Endothelial cell of umbilical vein (primary cell): Measurements from ENCODE around the gene OCRL. TPM values are rescaled to one million over a fixed set of nuclear protein-coding genes. Genes with fewer than 3 reads are reported as not detected.

Experiments
- BruUV-seq: library from RNA; stranded (reverse); fragments of 400-500 nt; replicated peaks from 2 replicates; lab custom pipeline; 2021; lab: Mats Ljungman, UMichigan
- CTCF ChIA-PET: fragments of 300-600, 350-600 bp; sonication (Branson Sonifier 250); formaldehyde crosslinking; loops from one replicate; lab custom pipeline; 2021; ENCODE audit warnings: antibody characterized with exemption, inconsistent platforms; lab: Charles Lee
- POLR2A ChIA-PET: fragments of 300-600, 350-600 bp; sonication (Branson Sonifier 250); formaldehyde crosslinking; loops from one replicate; lab custom pipeline; 2021; ENCODE audit warnings: antibody characterized with exemption, inconsistent platforms; lab: Charles Lee
- DNase-seq: peaks from one replicate; pipeline ENCODE4 v3.0.0-alpha.2; 2011; ENCODE audit warnings: low read depth, low spot score
- FAIRE-seq: peaks from 2 replicates; lab custom pipeline; 2011; peaks lifted over from hg19 to GRCh38; lab: Jason Lieb, UNC
- H2AFZ ChIP-seq: 2 replicates; pipeline ENCODE4 v1.6.0; 2012; ENCODE audit warnings: low read depth, low read length, control low read depth, inconsistent platforms
- H3K27ac ChIP-seq: 2 replicates; pipeline ENCODE4 v1.5.1; 2011; ENCODE audit warnings: low read depth, mild to moderate bottlenecking, control low read depth, low read length, moderate library complexity; ENCODE audit not compliant: insufficient read depth
- H3K27me3 ChIP-seq, 2 experiments: 2 replicates each; pipeline versions ENCODE4 v1.6.0 to v1.6.1; 2011; ENCODE audit warnings: low read length in 2 of 2, mixed read lengths in 1 of 2; ENCODE audit not compliant: control insufficient read depth in 2 of 2, insufficient read depth in 2 of 2
- H3K36me3 ChIP-seq, 2 experiments: 2 replicates in 1 of 2; 3 replicates in 1 of 2; pipeline ENCODE4 v1.5.1; 2011; ENCODE audit warnings: low read length in 2 of 2, mild to moderate bottlenecking in 1 of 2, moderate library complexity in 1 of 2; ENCODE audit not compliant: control insufficient read depth in 2 of 2, insufficient read depth in 2 of 2; ENCODE audit errors: extremely low read depth in 1 of 2
- H3K4me1 ChIP-seq: 3 replicates; pipeline ENCODE4 v1.5.1; 2011; ENCODE audit warnings: mild to moderate bottlenecking, low read length; ENCODE audit not compliant: control insufficient read depth, insufficient read depth; ENCODE audit errors: extremely low read depth
- H3K4me2 ChIP-seq: 2 replicates; pipeline ENCODE4 v1.6.1; 2011; ENCODE audit warnings: low read length, control low read depth, mixed read lengths; ENCODE audit not compliant: insufficient read depth
- H3K4me3 ChIP-seq, 3 experiments: fragments of 200-600 bp in 1 of 3; sonication (generic), shearing (Covaris generic) in 1 of 3; replicated peaks in 1 of 3; 2 replicates each; pipeline ENCODE4 v1.5.1; 2011 to 2016; ENCODE audit warnings: control low read depth in 3 of 3, low read length in 3 of 3, mild to moderate bottlenecking in 2 of 3, inconsistent platforms in 1 of 3, low read depth in 1 of 3, moderate library complexity in 1 of 3; ENCODE audit not compliant: insufficient read depth in 1 of 3
- H3K79me2 ChIP-seq: 2 replicates; pipeline ENCODE4 v1.6.0; 2012; ENCODE audit warnings: low read length, inconsistent platforms; ENCODE audit not compliant: control insufficient read depth, insufficient read depth
- H3K9ac ChIP-seq: replicated peaks from 2 replicates; pipeline ENCODE3; 2011; ENCODE audit warnings: low read length, control low read depth; ENCODE audit not compliant: insufficient read depth; ENCODE audit errors: extremely low read depth
- H3K9me1 ChIP-seq: replicated peaks from 3 replicates; pipeline ENCODE4 v1.6.0; 2011; ENCODE audit warnings: mild to moderate bottlenecking, low read length; ENCODE audit not compliant: control insufficient read depth, insufficient read depth; ENCODE audit errors: extremely low read depth
- H3K9me3 ChIP-seq: replicated peaks from 2 replicates; pipeline ENCODE4 v1.5.1; 2012; ENCODE audit warnings: low read length, inconsistent platforms; ENCODE audit not compliant: control insufficient read depth, insufficient read depth
- H4K20me1 ChIP-seq: replicated peaks from 2 replicates; pipeline ENCODE3; 2011; ENCODE audit warnings: mild to moderate bottlenecking, low read length; ENCODE audit not compliant: control insufficient read depth, insufficient read depth; ENCODE audit errors: extremely low read depth
- CTCF ChIP-seq, 2 donors: IDR thresholded peaks; 1 replicate in 1 of 2; 2 replicates in 1 of 2; pipeline ENCODE4 v1.5.1; 2011; ENCODE audit warnings: low read length in 2 of 2, mild to moderate bottlenecking in 2 of 2, moderate library complexity in 2 of 2, control low read depth in 1 of 2, inconsistent platforms in 1 of 2, low read depth in 1 of 2; ENCODE audit not compliant: insufficient read depth in 1 of 2; ENCODE audit errors: extremely low read depth in 1 of 2
- EZH2 ChIP-seq: IDR thresholded peaks from 2 replicates; pipeline ENCODE4 v1.6.1; 2012; ENCODE audit warnings: borderline replicate concordance, low read depth, mild to moderate bottlenecking, moderate library complexity, low read length, inconsistent platforms; ENCODE audit not compliant: severe bottlenecking
- FOS ChIP-seq: IDR thresholded peaks from 2 replicates; pipeline ENCODE4 v1.6.1; 2011; ENCODE audit warnings: mild to moderate bottlenecking, low read length, moderate library complexity, borderline replicate concordance; ENCODE audit not compliant: insufficient read depth
- GATA2 ChIP-seq: IDR thresholded peaks from 2 replicates; pipeline ENCODE4 v1.7.0; 2011; ENCODE audit warnings: low read depth, mild to moderate bottlenecking, moderate library complexity, mixed read lengths, low read length; ENCODE audit not compliant: insufficient read length, insufficient read depth
- JUN ChIP-seq: IDR thresholded peaks from 2 replicates; pipeline ENCODE4 v1.6.1; 2011; ENCODE audit warnings: borderline replicate concordance, low read depth; ENCODE audit not compliant: insufficient read length, insufficient read depth
- MAX ChIP-seq: IDR thresholded peaks from 2 replicates; pipeline ENCODE4 v1.6.1; 2011; ENCODE audit not compliant: insufficient read depth, insufficient read length
- MYC ChIP-seq: IDR thresholded peaks from one replicate; pipeline ENCODE4 v1.6.1; 2011; ENCODE audit warnings: mild to moderate bottlenecking, low read depth, low read length
- POLR2A ChIP-seq: IDR thresholded peaks from 2 replicates; pipeline ENCODE4 v1.6.1; 2012; ENCODE audit warnings: low read depth, mild to moderate bottlenecking, control low read depth, low read length
- POLR2AphosphoS5 ChIP-seq: IDR thresholded peaks from 2 replicates; pipeline ENCODE4 v1.6.1; 2012; ENCODE audit warnings: low read depth, mild to moderate bottlenecking, control low read depth, low read length, moderate library complexity; ENCODE audit not compliant: insufficient read depth
- dilution Hi-C: fragments of 300-500 bp; cut with MboI; formaldehyde crosslinking; loops from one replicate; pipeline ENCODE4 v1.15.0; 2019; ENCODE audit warnings: low sequenced_read_pairs; ENCODE audit not compliant: extremely low pct_ligation_motif_present
- intact Hi-C: fragments of 100-400 bp; cut with micrococcal nuclease; formaldehyde crosslinking; loops from one replicate; pipeline ENCODE4 v1.10.0; 2022
- polyA plus RNA-seq, 4 experiments: library from polyadenylated mRNA; depleted of rRNA in 3 of 4; stranded (reverse) in 3 of 4; unstranded in 1 of 4; fragments of >200 nt; gene quantifications; 2 replicates each; pipeline versions ENCODE4 v1.2.1 to v1.2.3, GENCODE V29; 2011 to 2012; ENCODE audit warnings: missing spikeins in 1 of 4
- total RNA-seq: library from RNA; stranded (reverse); gene quantifications from 2 replicates; pipeline ENCODE4 v1.2.3, GENCODE V29; 2021

Gene OCRL
- total and polyA plus RNA-seq, 2 donors (not counting 3 experiments of a cell fraction or from before 2014, with no cell fraction given) = 14.6 to 20.9 TPM

GRCh38 chrX:129617420-129617819, 77.4 kb downstream of the OCRL start:
- no peaks in the 10 kb centered on the region for H3K79me2 ChIP-seq
- no peak overlapping the region for H3K9ac ChIP-seq
- H3K27me3 ChIP-seq = no peaks in the 10 kb centered on the region
- no peak overlapping the region for H3K4me2 ChIP-seq
- dilution Hi-C loops (no loop called here), intact Hi-C loops (no loop called here)
- DNase-seq (no peak), FAIRE-seq (peak; percentile 79)
- H3K27ac ChIP-seq = no peak overlapping the region
- no peaks in the 10 kb centered on the region for H3K9me3 ChIP-seq
- peaks cover 16% of the 10 kb centered on the region for H3K4me1 ChIP-seq
- TF ChIP-seq FOS (no peak), GATA2 (no peak), POLR2A (no peak), MAX (no peak), JUN (no peak)
- H3K4me3 ChIP-seq = no peak overlapping the region
- CTCF ChIA-PET = interaction anchor here (0.8 to 1.5 kb wide), 3 partner anchors 14 to 109 kb away, joined by 3 to 4 read pairs (median 4); no protein-coding TSS in a partner anchor
- H3K36me3 ChIP-seq = no peaks in the 10 kb centered on the region
- H2AFZ ChIP-seq = no peak overlapping the region
- H4K20me1 ChIP-seq = no peaks in the 10 kb centered on the region
- POLR2A ChIA-PET = no interaction called here
- no TSS peak for BruUV-seq
- H3K9me1 ChIP-seq = no peaks in the 10 kb centered on the region

- dilution Hi-C loops = no loop called here
- POLR2A ChIA-PET = no interaction called here
- Histone ChIP-seq H3K27ac (no peak overlapping the region), H3K9me3 (no peaks in the 10 kb centered on the region), H3K4me1 (peaks cover 20% of the 10 kb centered on the region), H3K4me3 (no peak overlapping the region), H3K36me3 (no peaks in the 10 kb centered on the region), H3K27me3 (no peaks in the 10 kb centered on the region), H2AFZ (no peak overlapping the region), H3K79me2 (no peaks in the 10 kb centered on the region), H3K9me1 (no peaks in the 10 kb centered on the region), H3K9ac (no peak overlapping the region), H4K20me1 (no peaks in the 10 kb centered on the region), H3K4me2 (no peak overlapping the region)
- DNase-seq (no peak), FAIRE-seq (peak; percentile 44)
- intact Hi-C loops = no loop called here
- CTCF ChIA-PET = interaction anchor here (1.0 to 1.3 kb wide), 3 partner anchors 9 to 107 kb away, joined by 3 to 7 read pairs (median 7); partner anchors contain the start of gene APLN
- TF ChIP-seq POLR2AphosphoS5 = no peak
- TF ChIP-seq FOS = no peak
- no peak for TF ChIP-seq JUN
- no peak for TF ChIP-seq POLR2A
- TF ChIP-seq GATA2 = no peak
- TF ChIP-seq CTCF (IDR thresholded peaks at IDR 0.05; ENCODE audit: extremely low read depth in 1 of 2, insufficient read depth in 1 of 2, low read depth in 1 of 2, low read length in 2 of 2) = no peak
- TF ChIP-seq EZH2 = no peak
- no peak for TF ChIP-seq MYC
- TF ChIP-seq MAX = no peak
- BruUV-seq = no TSS peak
These were observed 78.9 kb downstream of the OCRL start for GRCh38 chrX:129618997-129619396.
